ENCODE results near the gene COX19.

- TF ChIP-seq CTCF (IDR thresholded peaks at IDR 0.05; ENCODE audit: low read depth, low read length) (no peak), EZH2phosphoT487 (IDR thresholded peaks at IDR 0.05; ENCODE audit: low read depth) (no peak)
These were observed 3.2 kb downstream of the COX19 start for GRCh38 chr7:972110-972509.

All from OCI-LY3 (cell line).